GM19328 (cell line): Measurements from ENCODE around the gene SMARCA2.

Experiments
- ATAC-seq: cut with Tn5 transposase; IDR thresholded peaks from one replicate; pipeline ENCODE4 v1.9.1; 2021; ENCODE audit warnings: mild to moderate bottlenecking, moderate library complexity; ENCODE audit not compliant: unreplicated experiment

Gene SMARCA2

GRCh38 chr9:2164268-2164667 is 149.1 kb downstream of the SMARCA2 start:
- ATAC-seq = no peak

DNA sequence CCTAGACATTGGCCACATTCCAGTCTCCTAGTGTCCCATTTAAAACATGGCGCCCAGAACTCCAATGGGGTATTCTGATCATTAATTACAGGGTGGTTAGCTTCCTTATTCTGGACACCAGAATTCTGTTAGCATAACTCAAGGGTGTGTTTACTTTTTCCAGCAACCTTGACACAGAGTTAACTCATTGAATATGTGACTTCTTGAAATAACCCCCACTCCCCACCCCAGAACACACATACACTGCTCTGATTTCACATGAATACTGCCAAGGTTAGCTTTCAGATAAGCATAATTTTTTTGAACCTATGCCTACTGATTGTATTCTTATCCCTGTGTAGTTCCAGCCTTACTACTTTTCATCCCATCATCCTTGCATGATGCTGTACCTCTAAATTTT is 151.1 kb downstream of the SMARCA2 start:
- ATAC-seq = no peak

DNA sequence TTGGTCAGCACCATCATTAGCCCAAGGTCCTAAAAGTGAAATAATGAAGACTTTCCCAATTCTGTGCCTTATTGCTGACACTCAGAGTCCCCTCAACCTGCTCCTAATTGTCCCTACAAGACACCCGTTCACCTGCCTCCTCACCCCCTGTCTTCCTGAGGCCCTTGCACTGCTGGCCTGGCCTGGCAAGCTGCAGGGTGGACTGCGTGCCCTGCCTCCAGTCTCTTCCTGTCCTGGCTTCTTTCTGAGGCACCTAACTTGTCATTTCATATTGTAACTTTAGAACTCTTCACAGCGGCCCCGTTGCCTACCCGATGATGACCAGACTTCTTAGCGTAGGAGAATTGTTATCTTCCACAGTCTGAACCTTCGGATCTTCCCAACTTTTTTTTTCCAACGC is 153.9 kb downstream of the SMARCA2 start:
- no peak for ATAC-seq

DNA sequence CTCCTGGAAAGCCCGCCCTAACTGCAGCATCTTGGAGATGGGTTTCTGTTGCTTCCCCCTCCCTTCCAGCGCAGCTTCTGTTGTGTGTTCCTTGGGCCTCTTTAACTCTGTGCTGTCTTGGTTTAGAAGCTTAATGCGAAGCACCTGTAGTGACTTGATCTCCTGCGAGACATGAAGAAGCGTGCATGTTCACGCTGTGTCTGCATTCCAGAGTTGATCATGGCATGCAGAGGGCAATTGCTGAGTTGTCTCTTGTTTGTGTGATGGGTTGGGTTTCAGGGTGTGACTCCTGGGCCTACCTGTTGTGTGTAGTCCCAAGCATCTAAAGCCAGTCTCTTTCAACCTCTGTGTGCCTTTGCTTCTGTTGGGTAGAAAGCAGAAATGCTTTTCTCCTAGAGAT is 155.6 kb downstream of the SMARCA2 start:
- ATAC-seq = no peak

DNA sequence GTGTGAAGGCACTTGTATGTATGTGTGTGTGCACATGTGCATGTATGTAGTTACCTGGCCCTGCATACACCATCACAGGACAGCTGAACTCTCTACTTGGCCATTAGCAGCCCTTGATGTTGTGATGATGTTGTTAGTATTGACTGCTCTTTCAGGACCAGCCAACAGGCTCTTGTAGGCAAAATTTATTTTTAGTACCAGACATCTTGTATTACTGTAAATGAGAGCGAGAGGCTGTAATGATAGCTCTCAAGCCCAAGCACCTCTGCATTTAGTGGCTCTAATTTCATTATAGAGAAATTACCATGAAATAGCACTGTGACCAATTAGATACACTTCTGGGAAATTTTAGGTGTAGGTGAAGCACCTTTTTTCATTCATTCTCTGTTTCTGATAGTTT is 158.0 kb downstream of the SMARCA2 start:
- no peak for ATAC-seq

- ATAC-seq = no peak
Observed at GRCh38 chr9:2173861-2174260, 158.7 kb downstream of the SMARCA2 start.

GRCh38 chr9:2174306-2174705 is 159.2 kb downstream of the SMARCA2 start:
- ATAC-seq = no peak

DNA sequence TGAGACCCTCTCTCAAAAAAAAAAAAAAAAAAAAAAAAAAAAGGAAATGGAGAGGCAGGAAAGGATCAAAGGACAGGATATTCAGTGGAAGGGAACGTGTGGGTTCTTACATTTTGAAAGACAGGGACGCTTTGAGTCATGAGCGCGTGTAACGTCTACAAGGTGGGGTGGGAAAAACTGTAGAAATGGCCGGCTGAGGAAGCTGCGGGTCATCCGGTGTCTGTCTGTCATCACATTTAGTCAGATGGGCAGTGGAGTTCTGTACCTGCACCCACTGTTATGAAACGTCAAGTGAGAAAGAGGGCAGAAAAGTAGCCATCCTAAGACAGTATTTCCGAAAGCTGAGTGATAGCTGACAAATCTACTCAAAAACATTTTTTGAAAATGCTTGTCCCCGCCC is 159.8 kb downstream of the SMARCA2 start:
- no peak for ATAC-seq

DNA sequence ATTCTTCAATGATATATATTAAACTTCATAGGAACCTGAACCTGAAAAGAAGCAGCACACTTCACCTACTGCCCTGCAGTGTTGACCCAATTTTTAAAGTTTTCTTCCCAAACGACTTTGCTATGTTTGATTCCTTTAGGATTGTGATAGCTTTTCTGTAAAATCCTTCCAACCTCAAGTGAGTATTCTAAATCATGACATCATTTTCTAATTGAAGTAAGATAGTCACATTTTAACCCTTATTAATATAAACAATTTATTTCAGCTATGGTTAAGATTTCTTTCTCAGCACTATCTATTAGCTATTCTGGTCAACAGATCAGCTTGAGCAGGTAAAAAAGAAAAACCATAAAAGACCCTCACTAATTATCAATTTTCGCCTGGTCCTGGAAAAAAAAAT is 162.0 kb downstream of the SMARCA2 start:
- no peak for ATAC-seq

GRCh38 chr9:2178034-2178734 is 163.0 kb downstream of the SMARCA2 start:
- no peak for ATAC-seq

GRCh38 chr9:2179567-2179966 is 164.4 kb downstream of the SMARCA2 start:
- no peak for ATAC-seq

DNA sequence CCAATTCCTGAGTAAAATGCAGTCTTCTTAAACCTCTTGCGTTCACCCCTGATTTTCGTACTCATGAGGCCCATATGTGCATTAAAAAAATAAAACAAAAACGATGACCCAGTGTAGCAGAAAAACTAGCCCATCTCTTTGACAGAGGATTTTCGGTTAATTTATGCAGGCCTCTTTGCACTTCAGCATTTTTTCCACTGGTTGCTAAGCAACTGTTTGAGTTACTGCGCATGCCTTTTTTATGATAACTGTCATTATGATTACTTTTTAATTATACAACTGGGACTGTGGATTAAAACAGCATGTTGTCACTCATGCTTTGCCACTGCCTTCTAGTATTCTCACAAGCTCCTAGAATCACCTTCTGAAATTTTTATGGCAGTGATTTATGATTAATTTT is 165.0 kb downstream of the SMARCA2 start:
- no peak for ATAC-seq

- ATAC-seq = no peak
Observed at GRCh38 chr9:2180704-2181103, 165.6 kb downstream of the SMARCA2 start.

DNA sequence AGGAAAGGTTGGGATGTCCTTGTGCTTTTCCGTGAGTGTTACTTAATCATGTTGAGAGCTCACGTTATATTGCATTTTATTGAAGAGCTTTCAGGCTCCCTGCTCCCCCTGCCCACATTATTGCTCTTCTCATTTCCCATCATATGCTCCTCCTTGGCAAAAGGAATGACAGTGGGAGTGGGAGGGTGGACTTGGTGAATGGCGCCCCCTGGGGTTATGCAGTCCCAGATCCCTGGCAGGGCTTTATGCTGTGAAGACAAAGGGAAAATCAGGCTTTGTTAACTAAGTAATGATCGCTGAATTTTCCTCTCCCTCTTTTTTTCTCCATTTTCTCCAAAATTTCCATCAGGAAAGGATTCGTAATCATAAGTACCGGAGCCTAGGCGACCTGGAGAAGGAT is 166.6 kb downstream of the SMARCA2 start:
- no peak for ATAC-seq

DNA sequence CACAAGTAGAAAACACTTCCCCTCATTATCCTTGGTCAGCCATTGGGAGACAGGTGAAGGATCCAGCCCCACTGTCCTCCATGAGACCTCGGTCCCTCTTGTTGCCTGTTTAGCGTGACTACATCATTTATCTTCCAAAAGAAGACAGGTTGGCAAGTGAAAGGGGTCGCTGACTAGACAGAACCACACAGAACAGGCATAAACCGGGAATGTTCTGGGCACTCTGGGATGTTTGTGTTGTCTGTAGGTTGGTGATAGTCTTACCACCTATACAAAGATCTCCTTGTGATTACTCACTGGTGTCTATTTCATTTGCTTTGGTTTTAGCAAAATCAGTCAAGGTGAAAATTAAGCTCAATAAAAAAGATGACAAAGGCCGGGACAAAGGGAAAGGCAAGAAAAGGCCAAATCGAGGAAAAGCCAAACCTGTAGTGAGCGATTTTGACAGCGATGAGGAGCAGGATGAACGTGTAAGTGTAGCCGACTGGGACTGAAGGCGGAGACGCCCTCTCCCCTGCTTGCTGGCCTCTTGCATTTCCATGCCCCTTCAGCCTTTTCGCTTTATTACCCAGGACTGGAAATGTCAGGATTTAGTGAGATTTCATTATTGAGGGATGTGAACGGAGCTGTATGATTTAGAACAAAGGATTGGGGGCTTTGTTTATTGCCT is 175.9 kb downstream of the SMARCA2 start:
- no peak for ATAC-seq

DNA sequence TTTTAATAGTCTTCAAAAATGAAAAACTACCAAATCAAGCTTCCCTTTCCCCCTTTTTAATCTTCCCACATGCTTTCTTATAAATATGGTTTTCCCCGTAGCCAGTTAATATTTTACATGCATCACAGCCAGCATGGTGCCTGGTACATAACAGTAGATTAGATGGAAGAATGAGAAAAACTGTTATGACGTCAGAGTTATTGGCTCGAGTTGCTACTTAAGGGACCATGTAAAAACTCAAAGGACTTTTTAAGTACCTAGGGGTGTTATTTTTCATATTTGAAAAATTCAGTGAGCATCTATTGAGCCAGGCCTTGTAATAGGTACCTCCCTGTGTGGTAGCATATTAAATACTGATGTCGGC is 176.4 kb downstream of the SMARCA2 start:
- ATAC-seq = no peak

DNA sequence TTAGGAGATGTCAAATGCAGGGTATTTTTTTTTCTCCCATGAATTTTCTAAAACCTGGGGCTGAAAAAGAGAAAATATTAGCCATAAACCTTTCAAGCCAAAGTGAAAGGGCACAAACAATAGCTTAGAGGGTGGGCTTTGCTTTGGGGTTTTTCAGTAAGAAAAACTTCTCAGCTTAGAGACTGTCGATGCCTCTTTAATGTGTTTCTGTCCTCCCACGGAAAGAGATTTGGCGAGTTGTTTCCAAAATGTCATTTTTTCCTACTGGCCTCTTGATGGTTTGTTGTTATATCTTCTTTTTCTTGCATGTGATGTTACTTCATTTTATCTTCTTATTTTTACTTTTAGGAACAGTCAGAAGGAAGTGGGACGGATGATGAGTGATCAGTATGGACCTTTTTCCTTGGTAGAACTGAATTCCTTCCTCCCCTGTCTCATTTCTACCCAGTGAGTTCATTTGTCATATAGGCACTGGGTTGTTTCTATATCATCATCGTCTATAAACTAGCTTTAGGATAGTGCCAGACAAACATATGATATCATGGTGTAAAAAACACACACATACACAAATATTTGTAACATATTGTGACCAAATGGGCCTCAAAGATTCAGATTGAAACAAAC is 177.3 kb downstream of the SMARCA2 start:
- ATAC-seq = no peak

- ATAC-seq = no peak
Observed at GRCh38 chr9:2193552-2193951, 178.4 kb downstream of the SMARCA2 start.

DNA sequence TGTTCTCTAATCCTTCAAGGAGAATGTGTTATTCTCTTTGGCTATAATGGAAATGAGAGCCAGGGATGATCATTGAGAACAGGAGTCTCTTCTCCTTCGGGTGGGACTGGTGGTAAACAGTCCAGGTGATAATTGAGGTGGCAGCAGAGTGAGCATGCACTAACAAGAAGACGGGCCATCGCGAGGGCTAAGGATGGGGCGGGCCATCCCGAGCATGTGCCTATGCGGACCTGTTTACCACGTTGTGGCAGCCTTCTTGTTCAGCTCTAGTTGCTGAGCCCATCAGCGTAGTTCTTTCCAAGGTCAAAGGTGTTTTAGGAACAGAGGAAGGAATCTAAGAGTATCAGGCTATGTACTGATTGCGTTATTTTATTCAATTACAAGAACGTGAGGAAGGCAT is 180.1 kb downstream of the SMARCA2 start:
- no peak for ATAC-seq

GRCh38 chr9:2196757-2197156 is 181.6 kb downstream of the SMARCA2 start:
- ATAC-seq = no peak

DNA sequence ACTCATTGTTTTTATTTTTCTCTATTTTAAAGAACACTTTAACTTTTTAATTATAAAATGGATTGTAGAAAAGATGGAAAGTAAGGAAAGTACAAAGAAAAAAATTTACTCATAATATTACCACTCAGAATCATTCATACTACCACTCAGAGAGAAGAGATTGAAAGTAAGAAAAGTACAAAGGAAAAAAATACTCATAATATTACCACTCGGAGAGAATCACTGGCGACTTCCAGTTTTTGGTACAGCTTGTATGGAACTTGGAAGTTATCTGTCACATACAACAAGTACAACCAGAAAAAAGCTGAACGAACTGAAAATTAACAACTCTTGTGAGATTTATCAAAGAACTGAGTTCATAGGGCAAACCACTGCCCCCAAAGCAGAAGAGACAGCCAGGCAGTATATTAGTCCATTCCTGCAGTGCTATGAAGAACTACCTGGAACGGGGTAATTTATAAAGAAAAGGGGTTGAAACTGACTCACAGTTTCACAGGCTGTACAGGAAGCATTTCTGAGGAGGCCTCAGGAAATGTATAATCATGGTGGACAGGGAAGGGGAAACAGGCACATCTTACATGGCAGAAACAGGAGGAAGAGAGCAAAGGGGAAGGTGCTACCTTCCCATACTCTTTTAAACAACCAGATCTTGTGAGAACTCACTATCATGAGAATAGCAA is 183.9 kb downstream of the SMARCA2 start:
- no peak for ATAC-seq
